ENCODE results near the gene DNAJB6. TPM values are rescaled to one million over a fixed set of nuclear protein-coding genes. Genes with fewer than 3 reads are reported as not detected.

The DNAJB6 gene
- total and polyA plus RNA-seq, 7 experiments from 2014 or later: 79.8 to 219 (median 114) TPM

DNA sequence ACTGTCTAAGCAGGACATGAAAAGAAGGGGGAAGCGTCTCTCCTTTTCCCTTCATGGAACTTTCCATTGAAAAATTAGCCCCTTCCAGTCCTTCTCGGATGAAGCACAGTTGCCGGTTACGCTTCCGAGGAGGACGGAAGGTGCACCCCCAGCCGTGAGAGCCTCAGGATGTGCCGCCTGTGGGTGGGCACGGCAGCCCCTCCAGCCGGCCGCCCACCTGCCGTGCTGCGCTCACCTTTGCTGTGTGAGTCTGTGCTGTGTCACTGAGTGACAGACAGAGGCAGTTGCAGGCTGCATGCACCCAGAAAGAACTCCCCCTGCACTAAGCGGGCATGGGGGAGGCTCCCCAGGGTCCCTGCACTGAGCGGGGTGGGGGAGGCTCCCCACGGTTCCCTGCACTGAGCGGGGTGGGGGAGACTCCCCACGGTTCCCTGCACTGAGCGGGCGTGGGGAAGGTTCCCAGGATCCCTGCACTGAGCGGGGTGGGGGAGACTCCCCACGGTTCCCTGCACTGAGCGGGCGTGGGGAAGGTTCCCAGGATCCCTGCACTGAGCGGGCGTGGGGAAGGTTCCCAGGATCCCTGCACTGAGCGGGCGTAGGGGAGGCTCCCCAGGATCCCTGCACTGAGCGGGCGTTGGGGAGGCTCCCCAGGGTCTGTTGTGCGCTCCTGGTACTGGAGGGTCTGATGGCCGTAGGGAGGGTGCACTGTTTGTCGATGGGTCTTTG is 74.2 kb downstream of the DNAJB6 start:
- peaks cover 0 to 9% of the 10 kb centered on the region in 2 donors for H3K4me1 ChIP-seq (ENCODE audit: control insufficient read depth in 2 of 2, insufficient read depth in 2 of 2, low read length in 2 of 2)
- Mint-ChIP-seq H3K27me3 (no peaks in the 10 kb centered on the region), H3K27ac (no peak overlapping the region), H3K4me1 (peaks cover 0 to 5% (median 0%) of the 10 kb centered on the region in 7 donors), H3K9me3 (no peaks in the 10 kb centered on the region), H3K4me3 (no peak overlapping the region), H3K36me3 (peaks cover 0 to 21% (median 0%) of the 10 kb centered on the region in 5 donors)
- DNase-seq: no peak
- ChIA-PET POLR2A (no interaction called here), CTCF (no interaction called here)
- no peaks in the 10 kb centered on the region for H3K9me3 ChIP-seq (ENCODE audit: control insufficient read depth in 2 of 3, low read length in 3 of 3)
- peaks cover 0 to 86% (median 0%) of the 10 kb centered on the region in 3 experiments for H3K36me3 ChIP-seq (ENCODE audit: control insufficient read depth in 2 of 3, insufficient read depth in 3 of 3, low read length in 3 of 3)
- ATAC-seq: no peak
- intact Hi-C loops (cut with micrococcal nuclease): no loop called here
- no peak overlapping the region for H3K4me3 ChIP-seq (ENCODE audit: low read length)
- no peaks in the 10 kb centered on the region for H3K27me3 ChIP-seq (ENCODE audit: control insufficient read depth in 2 of 2, insufficient read depth in 2 of 2, low read length in 2 of 2)
- no peak overlapping the region for H3K27ac ChIP-seq (ENCODE audit: low read depth, low read length)

DNA sequence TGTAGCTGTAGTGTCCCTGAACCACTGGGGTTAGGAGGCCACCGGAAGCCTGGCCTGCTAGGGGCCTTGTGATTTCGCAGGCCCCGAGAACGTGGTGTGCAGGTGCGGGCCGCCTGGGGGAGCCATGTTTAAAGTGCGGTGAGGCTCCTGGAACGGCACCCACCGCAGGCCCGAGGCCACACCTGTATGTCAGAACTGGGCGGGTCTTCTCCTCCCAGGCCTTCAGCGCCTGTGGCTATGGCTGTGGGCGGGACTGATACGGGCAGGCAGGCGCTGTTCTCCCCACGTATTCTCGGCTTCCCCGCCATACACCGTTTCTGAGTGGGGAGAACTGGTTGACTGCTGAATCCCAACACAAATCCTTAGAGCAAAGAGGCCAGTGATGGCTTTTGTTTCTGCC is 74.8 kb downstream of the DNAJB6 start:
- Histone ChIP-seq H3K36me3 (ENCODE audit: control insufficient read depth in 2 of 3, insufficient read depth in 3 of 3, low read length in 3 of 3) (peaks cover 0 to 86% (median 6%) of the 10 kb centered on the region in 3 experiments), H3K9me3 (ENCODE audit: control insufficient read depth in 2 of 3, low read length in 3 of 3) (no peaks in the 10 kb centered on the region), H3K4me3 (ENCODE audit: low read length) (no peak overlapping the region), H3K27ac (ENCODE audit: low read depth, low read length) (no peak overlapping the region), H3K4me1 (ENCODE audit: control insufficient read depth in 2 of 2, insufficient read depth in 2 of 2, low read length in 2 of 2) (peaks cover 0 to 9% of the 10 kb centered on the region in 2 donors), H3K27me3 (ENCODE audit: control insufficient read depth in 2 of 2, insufficient read depth in 2 of 2, low read length in 2 of 2) (no peaks in the 10 kb centered on the region)
- Mint-ChIP-seq H3K4me3 (no peak overlapping the region), H3K4me1 (peaks cover 0 to 5% (median 0%) of the 10 kb centered on the region in 7 donors), H3K27ac (no peak overlapping the region), H3K9me3 (no peaks in the 10 kb centered on the region), H3K36me3 (peaks cover 0 to 27% (median 4%) of the 10 kb centered on the region in 5 donors), H3K27me3 (no peaks in the 10 kb centered on the region)
- ChIA-PET CTCF (no interaction called here), POLR2A (no interaction called here)
- DNase-seq: no peak
- ATAC-seq: peak; percentile 80
- intact Hi-C loops (cut with micrococcal nuclease): no loop called here

DNA sequence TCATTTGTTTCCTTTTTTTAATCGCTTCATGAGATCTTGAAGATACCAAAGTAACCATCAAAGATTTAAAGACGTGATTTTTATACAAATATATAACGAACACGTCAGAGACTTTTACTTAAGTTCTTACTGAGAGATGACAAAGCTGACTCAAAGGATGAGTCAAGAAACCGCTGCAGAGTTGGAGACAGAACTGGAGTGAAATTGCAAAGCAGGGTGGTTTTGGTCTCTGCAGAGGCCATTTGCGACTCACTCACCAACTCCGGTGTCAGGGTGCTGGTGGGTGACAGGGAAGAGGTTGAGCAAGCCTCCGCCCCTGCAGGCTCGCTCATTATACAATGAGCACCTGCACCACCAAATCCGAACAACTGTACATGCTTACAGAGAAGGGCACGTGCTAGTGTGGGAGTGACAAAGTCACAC is 75.2 kb downstream of the DNAJB6 start:
- peaks cover 0 to 9% of the 10 kb centered on the region in 2 donors for H3K4me1 ChIP-seq (ENCODE audit: control insufficient read depth in 2 of 2, insufficient read depth in 2 of 2, low read length in 2 of 2)
- no peaks in the 10 kb centered on the region for H3K9me3 ChIP-seq (ENCODE audit: control insufficient read depth in 2 of 3, low read length in 3 of 3)
- Mint-ChIP-seq H3K4me3 (no peak overlapping the region), H3K36me3 (peaks cover 0 to 31% (median 9%) of the 10 kb centered on the region in 5 donors), H3K4me1 (peaks cover 0 to 5% (median 0%) of the 10 kb centered on the region in 7 donors), H3K27ac (no peak overlapping the region), H3K9me3 (no peaks in the 10 kb centered on the region), H3K27me3 (no peaks in the 10 kb centered on the region)
- intact Hi-C loops (cut with micrococcal nuclease): no loop called here
- H3K27me3 ChIP-seq (ENCODE audit: control insufficient read depth in 2 of 2, insufficient read depth in 2 of 2, low read length in 2 of 2): no peaks in the 10 kb centered on the region
- H3K4me3 ChIP-seq (ENCODE audit: low read length): no peak overlapping the region
- CTCF ChIA-PET: no interaction called here
- ATAC-seq (peak; percentile 61), DNase-seq (peak in 1 of 9 donors; percentile 42)
- POLR2A ChIA-PET: no interaction called here
- H3K27ac ChIP-seq (ENCODE audit: low read depth, low read length): no peak overlapping the region
- H3K36me3 ChIP-seq (ENCODE audit: control insufficient read depth in 2 of 3, insufficient read depth in 3 of 3, low read length in 3 of 3): peaks cover 0 to 86% (median 7%) of the 10 kb centered on the region in 3 experiments

DNA sequence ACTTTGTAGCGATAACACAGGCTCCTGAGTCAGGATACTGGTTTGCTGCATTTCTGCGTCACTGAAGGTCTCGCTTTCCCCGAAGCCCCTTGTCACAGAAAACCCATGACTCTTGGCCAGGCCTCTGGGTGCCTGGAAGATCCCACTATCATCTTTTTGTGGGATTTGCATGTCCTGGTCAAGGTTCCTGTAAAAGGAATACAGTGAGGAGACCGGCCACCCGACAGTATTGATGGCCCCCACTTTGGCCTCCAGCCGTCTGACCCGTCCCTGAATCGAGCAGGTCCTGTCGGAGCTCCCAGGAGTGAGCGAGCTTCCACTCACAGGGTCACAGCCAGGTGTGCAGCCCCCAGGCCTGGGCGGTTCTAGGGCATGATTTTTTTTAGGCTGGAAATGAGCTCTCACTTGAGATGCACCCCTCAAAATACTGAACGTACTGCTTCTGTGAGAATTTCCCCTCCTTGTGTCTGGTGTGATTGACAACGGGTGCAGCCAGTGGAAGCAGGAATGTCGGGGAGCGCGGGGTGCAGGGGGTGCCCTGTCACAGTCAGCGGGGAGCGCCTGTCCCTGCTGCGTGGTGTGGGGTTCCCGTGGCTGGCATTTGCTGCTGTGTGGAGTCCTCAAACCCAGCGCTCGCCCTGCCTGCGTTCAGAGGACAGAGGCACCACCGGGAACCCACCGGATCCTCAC is 75.8 kb downstream of the DNAJB6 start:
- Histone ChIP-seq H3K4me3 (ENCODE audit: low read length) (no peak overlapping the region), H3K9me3 (ENCODE audit: control insufficient read depth in 2 of 3, low read length in 3 of 3) (no peaks in the 10 kb centered on the region), H3K36me3 (ENCODE audit: control insufficient read depth in 2 of 3, insufficient read depth in 3 of 3, low read length in 3 of 3) (peaks cover 0 to 86% (median 7%) of the 10 kb centered on the region in 3 experiments), H3K27me3 (ENCODE audit: control insufficient read depth in 2 of 2, insufficient read depth in 2 of 2, low read length in 2 of 2) (no peaks in the 10 kb centered on the region), H3K4me1 (ENCODE audit: control insufficient read depth in 2 of 2, insufficient read depth in 2 of 2, low read length in 2 of 2) (peaks cover 0 to 9% of the 10 kb centered on the region in 2 donors), H3K27ac (ENCODE audit: low read depth, low read length) (no peak overlapping the region)
- intact Hi-C loops (cut with micrococcal nuclease): no loop called here
- DNase-seq (no peak), ATAC-seq (no peak)
- ChIA-PET POLR2A (no interaction called here), CTCF (no interaction called here)
- Mint-ChIP-seq H3K27me3 (no peaks in the 10 kb centered on the region), H3K4me1 (peaks cover 0 to 5% (median 0%) of the 10 kb centered on the region in 7 donors), H3K36me3 (peaks cover 0 to 32% (median 11%) of the 10 kb centered on the region in 5 donors), H3K27ac (no peak overlapping the region), H3K9me3 (no peaks in the 10 kb centered on the region), H3K4me3 (no peak overlapping the region)

DNA sequence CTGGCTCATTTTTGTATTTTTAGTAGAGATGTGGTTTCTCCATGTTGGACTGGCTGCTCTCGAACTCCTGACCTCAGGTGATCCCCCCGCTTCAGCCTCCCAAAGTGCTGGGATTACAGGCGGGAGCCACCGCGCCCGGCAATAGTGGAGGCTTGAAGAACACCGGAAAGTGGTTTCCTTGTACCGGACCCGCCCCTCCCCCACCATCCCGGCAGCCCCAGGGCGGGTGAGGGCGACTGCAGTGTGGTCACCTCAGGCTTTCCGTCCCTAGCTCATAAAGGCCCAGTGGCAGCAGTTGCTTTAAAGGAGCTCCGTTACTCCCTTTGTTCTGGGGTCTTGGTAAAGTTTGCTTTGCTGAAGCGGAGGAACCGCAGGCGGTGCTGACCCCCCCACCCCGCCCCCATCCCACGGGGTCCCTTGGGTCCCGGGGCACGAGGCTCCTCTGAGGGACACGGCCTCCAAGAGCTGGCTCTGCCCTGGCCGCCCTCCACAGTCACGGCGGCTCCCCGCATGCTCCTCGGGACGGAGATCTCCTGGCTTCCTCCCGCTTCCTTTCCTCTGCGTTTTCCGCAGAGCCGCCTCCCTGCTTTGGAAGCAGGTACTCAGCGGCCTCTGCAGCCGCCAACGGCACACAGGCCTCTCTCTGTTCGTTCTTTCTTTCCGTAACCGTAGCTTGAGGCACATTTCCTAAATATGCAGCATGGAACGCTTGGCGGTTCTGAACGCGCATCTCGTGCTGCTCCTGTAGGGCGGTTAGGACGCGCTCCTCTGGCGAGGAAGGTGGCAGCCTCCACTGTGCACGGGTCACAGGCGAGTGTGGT is 77.3 kb downstream of the DNAJB6 start:
- H3K27ac ChIP-seq (ENCODE audit: low read depth, low read length): no peak overlapping the region
- Mint-ChIP-seq H3K36me3 (peaks cover 0 to 32% (median 11%) of the 10 kb centered on the region in 5 donors), H3K9me3 (no peaks in the 10 kb centered on the region), H3K27ac (peak overlapping the region in 2 of 9 donors; percentile 32 to 52), H3K27me3 (no peaks in the 10 kb centered on the region), H3K4me3 (no peak overlapping the region), H3K4me1 (peaks cover 0 to 5% (median 0%) of the 10 kb centered on the region in 7 donors)
- no peak for DNase-seq
- no peaks in the 10 kb centered on the region for H3K9me3 ChIP-seq (ENCODE audit: control insufficient read depth in 2 of 3, low read length in 3 of 3)
- CTCF ChIA-PET: no interaction called here
- no peak for ATAC-seq
- H3K4me3 ChIP-seq (ENCODE audit: low read length): no peak overlapping the region
- peaks cover 0 to 71% (median 7%) of the 10 kb centered on the region in 3 experiments for H3K36me3 ChIP-seq (ENCODE audit: control insufficient read depth in 2 of 3, insufficient read depth in 3 of 3, low read length in 3 of 3)
- no peaks in the 10 kb centered on the region for H3K27me3 ChIP-seq (ENCODE audit: control insufficient read depth in 2 of 2, insufficient read depth in 2 of 2, low read length in 2 of 2)
- intact Hi-C loops (cut with micrococcal nuclease): no loop called here
- peaks cover 0 to 9% of the 10 kb centered on the region in 2 donors for H3K4me1 ChIP-seq (ENCODE audit: control insufficient read depth in 2 of 2, insufficient read depth in 2 of 2, low read length in 2 of 2)
- POLR2A ChIA-PET: no interaction called here

DNA sequence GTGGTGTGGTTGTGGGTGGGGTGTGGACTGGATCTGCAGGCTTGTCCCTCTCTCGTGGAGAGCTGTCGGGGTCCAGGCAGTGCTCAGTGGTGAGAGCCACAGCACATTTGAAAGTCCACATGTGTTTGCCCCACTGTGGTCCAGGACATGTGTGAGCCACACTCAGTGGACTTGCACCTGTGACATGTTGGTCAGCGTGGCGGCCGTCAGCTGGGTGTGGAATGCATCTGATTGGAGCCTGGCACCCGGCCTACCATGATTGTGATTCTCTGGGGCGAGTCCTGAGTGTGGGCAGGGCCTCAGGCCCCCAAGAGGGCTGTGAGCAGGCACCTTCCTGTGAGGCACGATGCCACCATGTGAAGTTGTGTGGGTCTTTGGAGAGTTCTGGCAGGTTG is 77.9 kb downstream of the DNAJB6 start:
- DNase-seq: no peak
- Histone ChIP-seq H3K4me1 (ENCODE audit: control insufficient read depth in 2 of 2, insufficient read depth in 2 of 2, low read length in 2 of 2) (peaks cover 0 to 9% of the 10 kb centered on the region in 2 donors), H3K27me3 (ENCODE audit: control insufficient read depth in 2 of 2, insufficient read depth in 2 of 2, low read length in 2 of 2) (no peaks in the 10 kb centered on the region), H3K36me3 (ENCODE audit: control insufficient read depth in 2 of 3, insufficient read depth in 3 of 3, low read length in 3 of 3) (peaks cover 0 to 65% (median 7%) of the 10 kb centered on the region in 3 experiments), H3K27ac (ENCODE audit: low read depth, low read length) (no peak overlapping the region), H3K9me3 (ENCODE audit: control insufficient read depth in 2 of 3, low read length in 3 of 3) (no peaks in the 10 kb centered on the region), H3K4me3 (ENCODE audit: low read length) (no peak overlapping the region)
- H3K27ac Mint-ChIP-seq: peak overlapping the region in 2 of 9 donors; percentile 32 to 52
- H3K27me3 Mint-ChIP-seq: no peaks in the 10 kb centered on the region
- peaks cover 0 to 5% (median 0%) of the 10 kb centered on the region in 7 donors for H3K4me1 Mint-ChIP-seq
- intact Hi-C loops (cut with micrococcal nuclease): no loop called here
- H3K4me3 Mint-ChIP-seq: no peak overlapping the region
- CTCF ChIA-PET: no interaction called here
- H3K9me3 Mint-ChIP-seq: no peaks in the 10 kb centered on the region
- peaks cover 0 to 32% (median 11%) of the 10 kb centered on the region in 5 donors for H3K36me3 Mint-ChIP-seq
- ATAC-seq: no peak
- POLR2A ChIA-PET: no interaction called here

Data from naive thymus-derived CD4-positive, alpha-beta T cell (primary cell).